Endothelial cell of umbilical vein (primary cell): Measurements from ENCODE around the gene APCDD1. TPM values are rescaled to one million over a fixed set of nuclear protein-coding genes. Genes with fewer than 3 reads are reported as not detected.

Source experiments
- BruUV-seq: library from RNA; stranded (reverse); fragments of 400-500 nt; replicated peaks from 2 replicates; lab custom pipeline; 2021; lab: Mats Ljungman, UMichigan
- CTCF ChIA-PET: fragments of 300-600, 350-600 bp; sonication (Branson Sonifier 250); formaldehyde crosslinking; loops from one replicate; lab custom pipeline; 2021; ENCODE audit warnings: antibody characterized with exemption, inconsistent platforms; lab: Charles Lee
- POLR2A ChIA-PET: fragments of 300-600, 350-600 bp; sonication (Branson Sonifier 250); formaldehyde crosslinking; loops from one replicate; lab custom pipeline; 2021; ENCODE audit warnings: antibody characterized with exemption, inconsistent platforms; lab: Charles Lee
- DNase-seq: peaks from one replicate; pipeline ENCODE4 v3.0.0-alpha.2; 2011; ENCODE audit warnings: low read depth, low spot score
- FAIRE-seq: peaks from 2 replicates; lab custom pipeline; 2011; peaks lifted over from hg19 to GRCh38; lab: Jason Lieb, UNC
- H2AFZ ChIP-seq: 2 replicates; pipeline ENCODE4 v1.6.0; 2012; ENCODE audit warnings: low read depth, low read length, control low read depth, inconsistent platforms
- H3K27ac ChIP-seq: 2 replicates; pipeline ENCODE4 v1.5.1; 2011; ENCODE audit warnings: low read depth, mild to moderate bottlenecking, control low read depth, low read length, moderate library complexity; ENCODE audit not compliant: insufficient read depth
- H3K27me3 ChIP-seq, 2 experiments: 2 replicates each; pipeline versions ENCODE4 v1.6.0 to v1.6.1; 2011; ENCODE audit warnings: low read length in 2 of 2, mixed read lengths in 1 of 2; ENCODE audit not compliant: control insufficient read depth in 2 of 2, insufficient read depth in 2 of 2
- H3K36me3 ChIP-seq, 2 experiments: 2 replicates in 1 of 2; 3 replicates in 1 of 2; pipeline ENCODE4 v1.5.1; 2011; ENCODE audit warnings: low read length in 2 of 2, mild to moderate bottlenecking in 1 of 2, moderate library complexity in 1 of 2; ENCODE audit not compliant: control insufficient read depth in 2 of 2, insufficient read depth in 2 of 2; ENCODE audit errors: extremely low read depth in 1 of 2
- H3K4me1 ChIP-seq: 3 replicates; pipeline ENCODE4 v1.5.1; 2011; ENCODE audit warnings: mild to moderate bottlenecking, low read length; ENCODE audit not compliant: control insufficient read depth, insufficient read depth; ENCODE audit errors: extremely low read depth
- H3K4me2 ChIP-seq: 2 replicates; pipeline ENCODE4 v1.6.1; 2011; ENCODE audit warnings: low read length, control low read depth, mixed read lengths; ENCODE audit not compliant: insufficient read depth
- H3K4me3 ChIP-seq, 3 experiments: fragments of 200-600 bp in 1 of 3; sonication (generic), shearing (Covaris generic) in 1 of 3; replicated peaks in 1 of 3; 2 replicates each; pipeline ENCODE4 v1.5.1; 2011 to 2016; ENCODE audit warnings: control low read depth in 3 of 3, low read length in 3 of 3, mild to moderate bottlenecking in 2 of 3, inconsistent platforms in 1 of 3, low read depth in 1 of 3, moderate library complexity in 1 of 3; ENCODE audit not compliant: insufficient read depth in 1 of 3
- H3K79me2 ChIP-seq: 2 replicates; pipeline ENCODE4 v1.6.0; 2012; ENCODE audit warnings: low read length, inconsistent platforms; ENCODE audit not compliant: control insufficient read depth, insufficient read depth
- H3K9ac ChIP-seq: replicated peaks from 2 replicates; pipeline ENCODE3; 2011; ENCODE audit warnings: low read length, control low read depth; ENCODE audit not compliant: insufficient read depth; ENCODE audit errors: extremely low read depth
- H3K9me1 ChIP-seq: replicated peaks from 3 replicates; pipeline ENCODE4 v1.6.0; 2011; ENCODE audit warnings: mild to moderate bottlenecking, low read length; ENCODE audit not compliant: control insufficient read depth, insufficient read depth; ENCODE audit errors: extremely low read depth
- H3K9me3 ChIP-seq: replicated peaks from 2 replicates; pipeline ENCODE4 v1.5.1; 2012; ENCODE audit warnings: low read length, inconsistent platforms; ENCODE audit not compliant: control insufficient read depth, insufficient read depth
- H4K20me1 ChIP-seq: replicated peaks from 2 replicates; pipeline ENCODE3; 2011; ENCODE audit warnings: mild to moderate bottlenecking, low read length; ENCODE audit not compliant: control insufficient read depth, insufficient read depth; ENCODE audit errors: extremely low read depth
- EZH2 ChIP-seq: IDR thresholded peaks from 2 replicates; pipeline ENCODE4 v1.6.1; 2012; ENCODE audit warnings: borderline replicate concordance, low read depth, mild to moderate bottlenecking, moderate library complexity, low read length, inconsistent platforms; ENCODE audit not compliant: severe bottlenecking
- MAX ChIP-seq: IDR thresholded peaks from 2 replicates; pipeline ENCODE4 v1.6.1; 2011; ENCODE audit not compliant: insufficient read depth, insufficient read length
- dilution Hi-C: fragments of 300-500 bp; cut with MboI; formaldehyde crosslinking; loops from one replicate; pipeline ENCODE4 v1.15.0; 2019; ENCODE audit warnings: low sequenced_read_pairs; ENCODE audit not compliant: extremely low pct_ligation_motif_present
- intact Hi-C: fragments of 100-400 bp; cut with micrococcal nuclease; formaldehyde crosslinking; loops from one replicate; pipeline ENCODE4 v1.10.0; 2022
- polyA plus RNA-seq, 4 experiments: library from polyadenylated mRNA; depleted of rRNA in 3 of 4; stranded (reverse) in 3 of 4; unstranded in 1 of 4; fragments of >200 nt; gene quantifications; 2 replicates each; pipeline versions ENCODE4 v1.2.1 to v1.2.3, GENCODE V29; 2011 to 2012; ENCODE audit warnings: missing spikeins in 1 of 4
- total RNA-seq: library from RNA; stranded (reverse); gene quantifications from 2 replicates; pipeline ENCODE4 v1.2.3, GENCODE V29; 2021
- TF ChIP-seq, protein P1 (sequence below), 2 donors: IDR thresholded peaks; 1 replicate in 1 of 2; 2 replicates in 1 of 2; pipeline ENCODE4 v1.5.1; 2011; ENCODE audit warnings: low read length in 2 of 2, mild to moderate bottlenecking in 2 of 2, moderate library complexity in 2 of 2, control low read depth in 1 of 2, inconsistent platforms in 1 of 2, low read depth in 1 of 2; ENCODE audit not compliant: insufficient read depth in 1 of 2; ENCODE audit errors: extremely low read depth in 1 of 2

Gene APCDD1
- total and polyA plus RNA-seq, 2 donors (not counting 3 experiments of a cell fraction or from before 2014, with no cell fraction given): 0.95 to 1.4 TPM

- intact Hi-C loops (loop anchor here (1.0 to 10.0 kb wide), 5 partner anchors 245 to 905 kb away; partner anchors contain the start of gene PPP4R1), dilution Hi-C loops (loop anchor here (25.0 kb wide), 1 partner anchor 533 kb away; no protein-coding TSS in a partner anchor)
- no peaks in the 10 kb centered on the region for H3K9me1 ChIP-seq
- ChIA-PET POLR2A (no interaction called here), CTCF (interaction anchor here (0.8 to 6.1 kb wide), 16 partner anchors 13 to 555 kb away, joined by 3 to 186 read pairs (median 4); no protein-coding TSS in a partner anchor)
- H3K36me3 ChIP-seq: no peaks in the 10 kb centered on the region
- H3K27ac ChIP-seq: no peak overlapping the region
- no peak overlapping the region for H3K4me3 ChIP-seq
- peaks cover 32 to 49% of the 10 kb centered on the region in 2 experiments for H3K27me3 ChIP-seq
- no peak overlapping the region for H3K4me2 ChIP-seq
- TF ChIP-seq MAX (peak; percentile 83), EZH2 (no peak)
- TF ChIP-seq, protein P1, sequence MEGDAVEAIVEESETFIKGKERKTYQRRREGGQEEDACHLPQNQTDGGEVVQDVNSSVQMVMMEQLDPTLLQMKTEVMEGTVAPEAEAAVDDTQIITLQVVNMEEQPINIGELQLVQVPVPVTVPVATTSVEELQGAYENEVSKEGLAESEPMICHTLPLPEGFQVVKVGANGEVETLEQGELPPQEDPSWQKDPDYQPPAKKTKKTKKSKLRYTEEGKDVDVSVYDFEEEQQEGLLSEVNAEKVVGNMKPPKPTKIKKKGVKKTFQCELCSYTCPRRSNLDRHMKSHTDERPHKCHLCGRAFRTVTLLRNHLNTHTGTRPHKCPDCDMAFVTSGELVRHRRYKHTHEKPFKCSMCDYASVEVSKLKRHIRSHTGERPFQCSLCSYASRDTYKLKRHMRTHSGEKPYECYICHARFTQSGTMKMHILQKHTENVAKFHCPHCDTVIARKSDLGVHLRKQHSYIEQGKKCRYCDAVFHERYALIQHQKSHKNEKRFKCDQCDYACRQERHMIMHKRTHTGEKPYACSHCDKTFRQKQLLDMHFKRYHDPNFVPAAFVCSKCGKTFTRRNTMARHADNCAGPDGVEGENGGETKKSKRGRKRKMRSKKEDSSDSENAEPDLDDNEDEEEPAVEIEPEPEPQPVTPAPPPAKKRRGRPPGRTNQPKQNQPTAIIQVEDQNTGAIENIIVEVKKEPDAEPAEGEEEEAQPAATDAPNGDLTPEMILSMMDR (IDR thresholded peaks at IDR 0.05; ENCODE audit: extremely low read depth in 1 of 2, insufficient read depth in 1 of 2, low read depth in 1 of 2, low read length in 2 of 2): peak; percentile 72 to 81
- DNase-seq: peak; percentile 86
- no peaks in the 10 kb centered on the region for H3K79me2 ChIP-seq
- no peaks in the 10 kb centered on the region for H4K20me1 ChIP-seq
- no peaks in the 10 kb centered on the region for H3K9me3 ChIP-seq
- peak overlapping the region; percentile 52 for H2AFZ ChIP-seq
- no peak overlapping the region for H3K9ac ChIP-seq
- H3K4me1 ChIP-seq: no peaks in the 10 kb centered on the region
- peak; percentile 94 for FAIRE-seq
- BruUV-seq: no TSS peak
Observed at GRCh38 chr18:10519999-10520935, 65.8 kb downstream of the APCDD1 start.
